B cell (primary cell): Measurements from ENCODE around the gene TCAP. TPM values are rescaled to one million over a fixed set of nuclear protein-coding genes. Genes with fewer than 3 reads are reported as not detected.

Experiments
- ATAC-seq: fragments of 200-7000 bp; cut with Tn5 transposase; one replicate; pipeline ENCODE4 v1.10.0; 2021; ENCODE audit warnings: low read depth, mild to moderate bottlenecking, moderate number of reproducible peaks, moderate library complexity
- CTCF ChIA-PET: fragments of 350-600 bp; sonication (Branson Sonifier 250); formaldehyde crosslinking; loops from one replicate; lab custom pipeline; 2021; ENCODE audit warnings: antibody characterized with exemption, inconsistent platforms; lab: Charles Lee
- POLR2A ChIA-PET: fragments of 350-600 bp; sonication (Branson Sonifier 250); formaldehyde crosslinking; loops from one replicate; lab custom pipeline; 2021; ENCODE audit warnings: antibody characterized with exemption; lab: Charles Lee
- DNase-seq: peaks from one replicate; pipeline ENCODE4 v3.0.0; 2013
- H2AFZ ChIP-seq: 2 replicates; pipeline ENCODE4 v1.6.1; 2012; ENCODE audit warnings: mild to moderate bottlenecking, low read depth, low read length; ENCODE audit not compliant: insufficient read depth, poor library complexity, severe bottlenecking
- H3K27ac ChIP-seq, 2 donors: 1 replicate in 1 of 2; 2 replicates in 1 of 2; pipeline ENCODE4 v1.5.1; 2012 to 2013; ENCODE audit warnings: low read length in 2 of 2, mild to moderate bottlenecking in 2 of 2, moderate library complexity in 1 of 2
- H3K27me3 ChIP-seq, 4 experiments: fragments of 200-600 bp in 1 of 4; sonication (generic) in 1 of 4; replicated peaks in 1 of 4; 1 replicate in 2 of 4; 2 replicates in 2 of 4; pipeline versions ENCODE4 v1.6.1 to v1.7.0; 2013 to 2016; ENCODE audit warnings: low read length in 3 of 4, mild to moderate bottlenecking in 2 of 4, mixed read lengths in 1 of 4, moderate library complexity in 1 of 4; ENCODE audit not compliant: insufficient read depth in 4 of 4, control insufficient read depth in 3 of 4; ENCODE audit errors: control extremely low read depth in 1 of 4
- H3K36me3 ChIP-seq, 2 experiments: replicated peaks in 1 of 2; 1 replicate in 1 of 2; 2 replicates in 1 of 2; pipeline versions ENCODE4 v1.6.1 to v1.7.1; 2013; ENCODE audit warnings: low read length in 1 of 2; ENCODE audit not compliant: insufficient read depth in 2 of 2, control insufficient read depth in 1 of 2; ENCODE audit errors: control extremely low read depth in 1 of 2, extremely low read depth in 1 of 2
- H3K4me1 ChIP-seq, 2 donors: fragments of 200-600 bp in 1 of 2; sonication (generic) in 1 of 2; 1 replicate in 1 of 2; 2 replicates in 1 of 2; pipeline versions ENCODE4 v1.5.1 to v1.6.1; 2013 to 2017; ENCODE audit warnings: low read length in 2 of 2; ENCODE audit not compliant: control insufficient read depth in 2 of 2, insufficient read depth in 2 of 2
- H3K4me2 ChIP-seq: replicated peaks from 2 replicates; pipeline ENCODE3; 2012; ENCODE audit warnings: mild to moderate bottlenecking, low read depth, low read length; ENCODE audit not compliant: poor library complexity, severe bottlenecking
- H3K4me3 ChIP-seq, 5 experiments: fragments of 200-600 bp in 1 of 5; sonication (generic) in 1 of 5; 1 replicate in 3 of 5; 2 replicates in 2 of 5; pipeline versions ENCODE4 v1.5.1 to v1.7.0; 2011 to 2016; ENCODE audit warnings: low read length in 4 of 5, mild to moderate bottlenecking in 4 of 5, low read depth in 2 of 5, control low read depth in 1 of 5, moderate library complexity in 1 of 5; ENCODE audit not compliant: insufficient read depth in 1 of 5; ENCODE audit errors: control extremely low read depth in 1 of 5, extremely low read depth in 1 of 5
- H3K79me2 ChIP-seq: fragments of 200-600 bp; sonication (generic); one replicate; pipeline ENCODE4 v1.6.0; 2016; ENCODE audit warnings: low read length; ENCODE audit not compliant: control insufficient read depth, insufficient read depth
- H3K9ac ChIP-seq: fragments of 200-600 bp; sonication (generic); 2 replicates; pipeline ENCODE4 v1.6.1; 2017; ENCODE audit warnings: mild to moderate bottlenecking, low read length, moderate library complexity
- H3K9me3 ChIP-seq, 3 donors: one replicate each; pipeline versions ENCODE4 v1.6.1 to v1.7.1; 2013; ENCODE audit warnings: low read length in 2 of 3; ENCODE audit not compliant: control insufficient read depth in 2 of 3, insufficient read depth in 1 of 3; ENCODE audit errors: control extremely low read depth in 1 of 3
- H4K20me1 ChIP-seq: 2 replicates; pipeline ENCODE4 v1.6.0; 2012; ENCODE audit warnings: mild to moderate bottlenecking, low read length; ENCODE audit not compliant: insufficient read depth, control insufficient read depth, poor library complexity, severe bottlenecking
- H3K27ac Mint-ChIP-seq: one replicate; pipeline ENCODE4 v1.8.0; 2021; ENCODE audit warnings: mixed read lengths
- H3K27me3 Mint-ChIP-seq: one replicate; pipeline ENCODE4 v1.8.0; 2021; ENCODE audit warnings: mixed read lengths
- H3K4me1 Mint-ChIP-seq: one replicate; pipeline ENCODE4 v1.8.0; 2021; ENCODE audit warnings: mixed read lengths
- H3K4me3 Mint-ChIP-seq: one replicate; pipeline ENCODE4 v1.8.0; 2021; ENCODE audit warnings: mixed read lengths
- H3K9me3 Mint-ChIP-seq: one replicate; pipeline ENCODE4 v1.8.0; 2022; ENCODE audit warnings: mixed read lengths; ENCODE audit not compliant: insufficient read depth
- EZH2 ChIP-seq: IDR thresholded peaks from 2 replicates; pipeline ENCODE4 v1.6.1; 2012; ENCODE audit warnings: borderline replicate concordance, low read depth, mild to moderate bottlenecking, moderate library complexity, low read length; ENCODE audit not compliant: insufficient read depth, poor library complexity, severe bottlenecking
- WGBS: methylation state at CpG from one replicate; pipeline ENCODE4 v1.1.5; 2013; ENCODE audit warnings: missing lambda C conversion rate; ENCODE audit not compliant: insufficient coverage; 5-methylcytosine and 5-hydroxymethylcytosine counted together
- intact Hi-C: fragments of 100-400 bp; cut with micrococcal nuclease; formaldehyde crosslinking; loops from one replicate; pipeline ENCODE4 v1.10.0; 2022
- polyA plus RNA-seq: library from polyadenylated mRNA; depleted of rRNA; stranded (reverse); fragments of >200 nt; gene quantifications from 2 replicates; pipeline ENCODE4 v1.2.3, GENCODE V29; 2012
- total RNA-seq, 2 donors: library from RNA; stranded (reverse); fragments of 120-200 nt in 1 of 2; gene quantifications; 1 replicate in 1 of 2; 2 replicates in 1 of 2; pipeline versions ENCODE4 v1.2.3 to v1.2.4, GENCODE V29; 2013 to 2022
- TF ChIP-seq, protein P1 (sequence below): fragments of 200-600 bp; IDR thresholded peaks from one replicate; pipeline ENCODE4 v1.8.0; 2022; ENCODE audit warnings: antibody characterized with exemption, mild to moderate bottlenecking

TCAP gene
- total and polyA plus RNA-seq, 2 donors (not counting 1 experiment from before 2014, with no cell fraction given), result 3.8 to 5.1 TPM

DNA sequence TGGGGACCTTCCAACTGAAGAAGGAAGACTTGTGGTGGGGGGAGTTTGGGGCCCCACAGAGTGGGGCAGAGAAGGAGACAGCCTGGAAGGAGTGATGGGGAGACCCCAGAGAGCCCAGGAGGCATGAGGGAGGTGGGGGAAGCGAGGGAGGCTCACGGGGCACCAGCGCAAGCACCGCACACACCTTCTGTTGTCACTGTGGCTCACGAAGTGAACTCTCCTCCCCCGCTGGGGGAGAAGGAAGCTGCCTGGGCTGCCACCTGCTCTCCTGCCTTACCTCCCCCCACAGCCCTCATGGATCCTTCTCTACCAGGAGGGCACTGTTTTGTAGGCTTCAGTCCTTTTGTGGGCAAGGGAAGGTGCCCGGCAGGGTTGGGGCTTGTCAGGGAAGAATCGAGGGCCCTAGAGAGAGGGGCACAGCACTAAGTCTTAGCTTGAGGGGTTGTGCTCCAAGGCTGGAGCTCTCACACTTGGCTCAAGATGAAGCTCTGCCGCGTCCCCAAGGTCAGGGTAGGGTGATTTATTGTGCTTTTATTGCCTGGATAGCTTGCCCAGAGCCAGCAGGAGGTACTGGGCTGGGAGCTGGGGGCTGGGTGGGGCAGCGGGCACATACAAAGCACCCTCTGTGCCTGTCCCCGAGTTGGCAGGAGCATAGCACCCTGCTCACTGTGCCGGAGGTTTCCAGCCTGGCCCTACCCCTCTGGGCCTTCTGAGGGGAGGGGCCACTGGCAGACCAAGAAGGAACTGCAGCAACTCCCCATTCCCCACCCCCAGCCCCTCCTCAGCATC, 32.8 kb upstream of the TCAP start:
- no peaks in the 10 kb centered on the region for H3K9me3 ChIP-seq
- H3K36me3 ChIP-seq, result no peaks in the 10 kb centered on the region
- peaks cover 0 to 36% (median 5%) of the 10 kb centered on the region in 4 experiments for H3K27me3 ChIP-seq
- no peak overlapping the region for H3K27ac Mint-ChIP-seq
- DNase-seq (no peak), ATAC-seq (no peak)
- no peak overlapping the region for H3K27ac ChIP-seq
- 63% methylated on average over 13 of the region's 13 CpGs for WGBS
- H3K4me1 ChIP-seq, result peaks cover 13 to 22% of the 10 kb centered on the region in 2 donors
- TF ChIP-seq EZH2, result no peak
- TF ChIP-seq, protein P1, sequence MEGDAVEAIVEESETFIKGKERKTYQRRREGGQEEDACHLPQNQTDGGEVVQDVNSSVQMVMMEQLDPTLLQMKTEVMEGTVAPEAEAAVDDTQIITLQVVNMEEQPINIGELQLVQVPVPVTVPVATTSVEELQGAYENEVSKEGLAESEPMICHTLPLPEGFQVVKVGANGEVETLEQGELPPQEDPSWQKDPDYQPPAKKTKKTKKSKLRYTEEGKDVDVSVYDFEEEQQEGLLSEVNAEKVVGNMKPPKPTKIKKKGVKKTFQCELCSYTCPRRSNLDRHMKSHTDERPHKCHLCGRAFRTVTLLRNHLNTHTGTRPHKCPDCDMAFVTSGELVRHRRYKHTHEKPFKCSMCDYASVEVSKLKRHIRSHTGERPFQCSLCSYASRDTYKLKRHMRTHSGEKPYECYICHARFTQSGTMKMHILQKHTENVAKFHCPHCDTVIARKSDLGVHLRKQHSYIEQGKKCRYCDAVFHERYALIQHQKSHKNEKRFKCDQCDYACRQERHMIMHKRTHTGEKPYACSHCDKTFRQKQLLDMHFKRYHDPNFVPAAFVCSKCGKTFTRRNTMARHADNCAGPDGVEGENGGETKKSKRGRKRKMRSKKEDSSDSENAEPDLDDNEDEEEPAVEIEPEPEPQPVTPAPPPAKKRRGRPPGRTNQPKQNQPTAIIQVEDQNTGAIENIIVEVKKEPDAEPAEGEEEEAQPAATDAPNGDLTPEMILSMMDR, result no peak
- H3K79me2 ChIP-seq, result peaks cover 33% of the 10 kb centered on the region
- peaks cover 22% of the 10 kb centered on the region for H3K27me3 Mint-ChIP-seq
- ChIA-PET CTCF (interaction anchor here (0.7 to 6.6 kb wide), 6 partner anchors 10 to 68 kb away, joined by 3 to 143 read pairs (median 5); no protein-coding TSS in a partner anchor), POLR2A (no interaction called here)
- no peak overlapping the region for H3K4me2 ChIP-seq
- H3K9ac ChIP-seq, result no peak overlapping the region
- H3K4me1 Mint-ChIP-seq, result peaks cover 26% of the 10 kb centered on the region
- no peaks in the 10 kb centered on the region for H3K9me3 Mint-ChIP-seq
- no peak overlapping the region for H2AFZ ChIP-seq
- H3K4me3 Mint-ChIP-seq, result no peak overlapping the region
- no peaks in the 10 kb centered on the region for H4K20me1 ChIP-seq
- no peak overlapping the region for H3K4me3 ChIP-seq
- intact Hi-C loops, result no loop called here

DNA sequence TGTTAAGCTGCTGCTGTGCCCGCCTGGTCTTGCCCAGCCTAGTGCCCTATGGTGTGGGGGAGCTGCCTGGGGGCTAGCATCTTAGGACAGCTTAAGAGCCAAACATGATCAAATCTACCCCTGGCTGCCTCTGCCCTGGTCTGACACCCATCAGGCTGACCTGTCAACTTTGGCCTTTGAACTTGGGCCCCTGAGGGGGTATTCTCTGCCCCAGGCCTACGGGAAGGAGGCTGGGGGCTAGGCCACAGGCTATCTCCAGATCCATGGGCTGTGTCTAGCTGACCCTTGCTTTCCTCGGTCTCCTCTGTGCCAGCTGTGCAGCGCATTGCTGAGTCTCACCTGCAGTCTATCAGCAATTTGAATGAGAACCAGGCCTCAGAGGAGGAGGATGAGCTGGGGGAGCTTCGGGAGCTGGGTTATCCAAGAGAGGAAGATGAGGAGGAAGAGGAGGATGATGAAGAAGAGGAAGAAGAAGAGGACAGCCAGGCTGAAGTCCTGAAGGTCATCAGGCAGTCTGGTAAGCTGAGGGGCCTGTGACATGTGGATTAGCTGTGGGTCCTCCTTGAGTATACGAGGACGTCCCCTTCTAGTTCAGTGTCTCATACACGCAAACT, 31.5 kb upstream of the TCAP start:
- intact Hi-C loops, result no loop called here
- 76% methylated on average over 6 of the region's 8 CpGs for WGBS
- POLR2A ChIA-PET, result no interaction called here

More for the DNA sequence above, 31.5 kb upstream of the TCAP start:
- H3K4me2 ChIP-seq, result no peak overlapping the region
- TF ChIP-seq, protein P1, result no peak
- TF ChIP-seq EZH2, result no peak
- peaks cover 0 to 22% (median 0%) of the 10 kb centered on the region in 4 experiments for H3K27me3 ChIP-seq
- H3K27ac Mint-ChIP-seq, result no peak overlapping the region
- H3K4me1 Mint-ChIP-seq, result peaks cover 35% of the 10 kb centered on the region
- H3K79me2 ChIP-seq, result peaks cover 47% of the 10 kb centered on the region
- no peaks in the 10 kb centered on the region for H3K9me3 Mint-ChIP-seq
- no peak overlapping the region for H3K27ac ChIP-seq
- H3K9ac ChIP-seq, result no peak overlapping the region
- peaks cover 15% of the 10 kb centered on the region for H3K27me3 Mint-ChIP-seq
- H2AFZ ChIP-seq, result no peak overlapping the region
- ATAC-seq (no peak), DNase-seq (no peak)
- no peaks in the 10 kb centered on the region for H3K36me3 ChIP-seq
- H3K9me3 ChIP-seq, result no peaks in the 10 kb centered on the region
- peaks cover 8% of the 10 kb centered on the region for H4K20me1 ChIP-seq
- CTCF ChIA-PET, result interaction anchor here (0.6 to 6.6 kb wide), 20 partner anchors 9 to 321 kb away, joined by 3 to 143 read pairs (median 4); partner anchors contain the start of genes MIEN1 and PNMT
- peaks cover 22 to 32% of the 10 kb centered on the region in 2 donors for H3K4me1 ChIP-seq
- no peak overlapping the region for H3K4me3 Mint-ChIP-seq
- H3K4me3 ChIP-seq, result no peak overlapping the region
